ENCODE results near the gene PDIA5.

The PDIA5 gene

DNA sequence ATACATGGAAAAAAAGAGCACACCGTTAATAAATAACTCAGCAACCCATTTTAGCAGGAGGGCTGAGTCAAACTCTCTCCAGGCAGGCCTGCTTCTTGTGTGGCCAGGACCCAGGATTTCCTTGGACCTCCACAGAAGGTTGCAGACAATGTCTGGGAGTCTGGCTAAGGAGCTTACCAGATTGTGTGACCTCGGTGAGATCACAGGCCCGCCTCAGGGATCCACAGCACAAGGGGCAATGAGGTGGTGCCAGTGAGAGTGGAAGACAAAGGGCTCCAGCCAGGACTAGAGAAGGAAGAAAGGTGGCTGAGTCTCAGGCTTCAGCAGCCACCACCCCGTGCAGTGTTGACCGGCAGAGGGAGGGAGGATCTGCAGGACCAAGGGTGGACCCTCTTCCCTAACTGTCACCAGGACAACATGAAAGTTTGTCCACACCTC is 102.7 kb downstream of the PDIA5 start:
- peak; percentile 27 for DNase-seq (ENCODE audit: low read depth)

DNA sequence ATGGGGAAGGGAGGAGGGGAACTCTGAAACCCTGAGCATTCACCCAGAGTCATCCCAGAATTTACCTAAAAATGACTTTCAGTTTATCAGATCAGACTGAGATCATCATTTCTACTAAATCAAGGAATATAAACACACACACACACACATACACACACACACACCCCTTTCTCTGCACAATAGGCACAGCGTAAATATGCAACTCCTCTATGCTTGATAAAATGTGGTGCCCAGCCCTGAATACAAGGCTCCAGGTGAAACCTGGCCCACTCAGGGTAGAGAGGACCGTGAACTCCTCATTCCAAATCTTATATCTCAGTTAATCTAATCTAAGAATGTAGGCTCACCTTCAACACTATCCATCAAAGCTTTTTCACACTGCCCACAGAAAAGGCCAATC is 103.1 kb downstream of the PDIA5 start:
- DNase-seq (ENCODE audit: low read depth) = no peak

DNA sequence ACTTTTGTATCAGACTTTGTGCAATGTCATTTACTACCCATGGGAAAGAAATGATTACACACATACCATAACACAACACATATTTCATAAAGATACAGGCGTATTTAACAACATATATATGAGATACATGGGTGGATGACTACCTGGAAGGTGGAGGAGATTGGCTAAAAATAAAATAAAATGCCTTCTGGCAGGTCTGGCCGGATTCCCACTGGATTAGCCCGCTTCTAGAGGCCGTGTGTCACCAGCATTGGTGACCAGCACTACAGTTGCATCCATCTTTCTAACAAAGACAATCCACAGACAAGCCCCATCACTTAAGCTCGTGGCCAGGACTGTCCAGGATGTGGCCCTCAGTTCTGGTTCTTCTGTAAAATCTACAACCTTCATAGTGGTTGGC is 114.0 kb downstream of the PDIA5 start:
- DNase-seq (ENCODE audit: low read depth) = no peak

DNA sequence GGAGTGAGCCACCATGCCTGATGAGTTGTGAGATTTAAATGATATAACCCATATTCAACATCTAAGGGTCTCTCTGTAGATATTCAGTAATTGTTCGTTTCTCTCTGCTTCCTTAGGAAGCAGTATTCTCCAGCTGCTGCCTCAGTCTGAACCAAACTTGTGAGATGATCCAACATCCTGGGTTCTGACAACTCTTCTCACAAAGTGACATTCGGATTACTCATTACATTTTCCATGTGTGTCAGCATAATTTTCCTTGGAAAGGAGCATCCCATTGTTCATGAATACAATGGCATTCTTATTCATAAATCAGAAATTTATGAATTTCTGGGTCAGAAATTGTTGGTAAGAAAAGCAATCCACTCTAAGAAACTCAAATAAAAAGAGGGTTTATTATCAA is 119.9 kb downstream of the PDIA5 start:
- no peak for DNase-seq (ENCODE audit: low read depth)

DNA sequence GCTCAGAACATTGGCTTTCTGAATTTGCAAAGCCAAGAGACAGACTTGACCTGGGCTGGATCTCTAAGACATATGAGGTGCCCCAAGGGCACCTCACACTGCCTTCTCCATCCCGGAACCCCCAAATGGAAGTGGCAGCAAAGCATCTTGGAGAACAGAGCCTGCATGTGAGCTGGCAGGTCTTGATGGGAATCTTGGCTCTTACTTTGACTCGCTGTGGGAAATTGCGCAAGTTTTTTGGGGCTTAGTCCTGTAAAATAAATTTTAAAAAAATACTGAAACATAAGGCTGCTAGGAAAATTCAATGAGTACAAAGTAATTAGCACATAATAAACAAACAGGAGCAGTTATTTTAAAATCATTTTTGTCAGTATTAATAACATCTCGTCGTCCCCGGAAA is 121.2 kb downstream of the PDIA5 start:
- DNase-seq (ENCODE audit: low read depth) = peak; percentile 36

DNA sequence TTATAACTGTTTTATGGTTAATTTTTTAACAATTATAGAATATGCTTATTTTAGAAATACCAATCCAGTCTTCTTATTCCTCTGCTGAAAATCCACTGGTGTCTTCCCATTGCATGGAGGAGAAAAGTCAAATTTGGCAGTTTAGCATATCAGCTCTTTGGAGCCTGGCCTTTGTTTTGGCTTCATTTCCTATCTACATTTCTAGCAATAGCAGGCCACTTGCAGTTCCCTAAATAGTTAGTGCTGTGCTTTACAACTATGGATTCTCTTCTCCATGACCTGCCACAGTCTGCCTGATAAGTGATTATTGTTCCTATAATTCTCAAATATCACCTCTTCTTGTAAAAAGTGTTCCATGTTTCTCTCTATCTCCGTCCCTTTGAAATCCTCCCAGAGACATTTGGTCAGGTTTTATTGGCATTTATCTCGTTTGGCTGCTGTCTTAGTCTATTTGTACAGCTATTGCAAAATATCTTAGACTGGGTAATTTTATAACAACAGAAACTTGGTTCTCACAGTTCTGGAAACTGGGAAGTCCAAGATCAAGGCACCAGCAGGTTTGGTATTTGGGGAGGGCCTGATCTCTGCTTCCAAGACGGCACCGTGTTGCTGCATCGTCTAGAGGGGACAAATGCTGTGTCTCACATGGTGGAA is 126.8 kb downstream of the PDIA5 start:
- no peak for DNase-seq (ENCODE audit: low read depth)

DNA sequence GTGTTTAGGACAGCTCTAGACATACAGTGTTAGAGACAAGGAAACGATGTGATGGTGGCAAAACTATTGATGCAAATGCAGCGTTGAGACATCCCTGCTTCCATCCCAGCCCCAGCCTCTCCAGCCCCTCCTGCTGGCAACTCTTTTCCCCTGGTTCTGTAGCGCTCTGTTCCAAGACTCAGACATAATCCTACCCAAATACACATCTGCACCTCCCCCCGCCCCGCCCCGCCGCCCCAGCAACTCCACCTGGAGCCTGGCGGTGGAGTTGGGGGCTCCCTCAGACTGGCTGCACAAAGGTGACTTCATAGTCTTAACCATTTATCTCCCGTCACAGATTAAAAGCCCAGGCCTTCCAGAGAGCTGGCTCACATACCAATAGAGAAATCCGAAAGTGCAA is 127.7 kb downstream of the PDIA5 start:
- DNase-seq (ENCODE audit: low read depth) = peak; percentile 29

DNA sequence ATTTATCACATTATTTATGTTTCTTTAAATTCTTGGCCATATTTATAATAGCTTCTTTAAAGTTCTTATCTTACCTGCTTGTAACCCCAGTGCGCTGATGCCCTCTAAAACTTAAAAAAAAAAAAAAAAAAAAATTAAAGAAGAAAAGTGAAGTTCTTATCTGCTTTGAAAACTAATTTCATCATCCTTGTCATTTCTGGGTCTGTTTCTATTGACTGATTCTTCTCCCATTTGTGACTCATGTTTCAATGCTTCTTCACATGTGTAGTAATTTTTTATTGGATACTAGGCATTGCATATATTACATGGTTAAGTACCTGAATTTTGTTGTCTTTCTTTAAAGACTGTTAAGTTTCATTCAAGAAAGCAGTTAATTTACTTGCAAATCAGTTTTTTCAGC is 131.5 kb downstream of the PDIA5 start:
- peak; percentile 5 for DNase-seq (ENCODE audit: low read depth)

DNA sequence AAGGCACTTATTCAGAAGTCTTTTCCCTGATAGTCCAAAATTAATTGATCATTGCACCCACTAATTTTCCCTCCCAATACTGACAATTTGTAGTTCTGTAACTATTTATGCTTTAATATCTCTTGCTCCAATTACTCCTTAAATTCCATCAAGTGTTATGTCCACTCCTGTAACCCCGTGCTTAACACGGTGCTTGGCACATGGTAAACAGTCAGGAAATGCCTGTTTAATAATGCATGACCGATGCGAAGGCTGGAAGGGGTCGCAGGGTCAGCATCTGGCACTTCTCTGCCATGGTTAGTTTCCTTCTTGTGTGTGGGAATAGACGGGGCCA is 134.4 kb downstream of the PDIA5 start:
- DNase-seq (ENCODE audit: low read depth) = no peak

DNA sequence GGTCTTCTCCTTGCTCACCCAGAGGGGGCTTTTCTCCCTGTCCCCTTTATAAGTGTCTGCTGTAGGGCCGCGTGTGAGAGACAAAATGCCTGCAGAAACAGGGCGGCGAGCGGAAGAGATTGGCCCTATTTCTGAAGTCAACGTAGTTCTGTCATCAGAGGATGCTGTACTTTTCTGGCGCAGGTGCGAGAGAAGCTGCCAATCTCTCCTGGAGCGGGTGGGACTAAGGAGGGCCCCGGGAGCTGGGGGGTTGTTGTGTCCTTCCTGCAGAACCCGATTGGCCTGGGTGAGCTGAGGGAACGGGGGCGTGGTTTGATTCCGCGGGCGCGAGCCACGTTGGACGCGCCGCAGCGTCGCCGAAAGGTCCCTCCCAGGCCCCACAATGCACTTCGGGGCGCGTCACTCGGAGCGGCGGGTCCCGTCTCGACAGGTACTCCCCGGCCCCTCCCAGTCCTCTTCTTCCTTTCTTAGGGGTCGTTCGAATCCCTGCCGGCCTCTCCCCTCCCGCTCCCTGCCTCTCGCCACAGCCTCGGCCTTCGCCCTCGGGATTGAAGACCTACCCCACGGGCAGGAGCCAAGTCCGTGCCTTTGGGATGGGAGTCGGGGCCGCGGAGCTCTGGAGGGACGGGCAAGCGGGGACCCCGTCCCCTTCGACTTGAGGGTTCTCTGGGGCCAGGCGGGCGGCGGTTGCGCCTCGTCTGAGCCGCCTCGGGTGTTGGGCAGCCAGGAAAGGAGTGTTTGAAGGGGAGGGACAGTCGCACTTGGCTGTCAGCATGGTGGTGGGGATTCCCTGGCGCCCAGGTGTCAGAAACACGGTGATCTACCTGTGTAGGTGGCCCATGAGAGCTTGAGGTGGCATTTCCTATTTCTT is 135.0 kb downstream of the PDIA5 start, which contains the start of gene SEC22A:
Gene SEC22A, plus strand, starts transcription at position 387 of the 871 bp plus-strand sequence. CDS start 7,275 bp downstream, outside the sequence.
- DNase-seq (ENCODE audit: low read depth) = peak; percentile 90

DNA sequence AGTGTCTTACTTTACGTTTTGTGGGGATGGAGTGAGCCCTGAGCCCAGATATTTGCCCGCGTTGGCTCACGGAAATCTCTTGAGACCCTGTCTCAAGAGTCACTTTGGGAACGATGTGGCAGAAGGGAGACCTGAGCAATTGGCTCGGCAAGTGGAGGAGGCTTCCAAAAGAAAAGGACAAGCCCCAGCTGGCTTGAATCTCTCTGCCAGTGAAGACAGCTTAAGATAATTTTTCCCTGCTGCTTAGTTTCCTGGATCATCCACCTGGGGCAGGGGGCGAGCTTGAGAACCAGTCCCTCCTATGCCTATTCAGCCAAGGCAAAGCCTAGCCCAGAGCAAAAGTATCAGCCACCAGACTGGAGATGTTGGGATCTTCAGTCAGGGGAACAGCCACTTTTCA is 135.6 kb downstream of the PDIA5 start:
- DNase-seq (ENCODE audit: low read depth) = peak; percentile 9
